H1 (cell line): Measurements from ENCODE around the gene VCX3A. TPM values are rescaled to one million over a fixed set of nuclear protein-coding genes. Genes with fewer than 3 reads are reported as not detected.

Source experiments
- CTCF ChIA-PET: fragments of 300-600 bp; sonication (Branson Sonifier 250); formaldehyde crosslinking; loops from one replicate; lab custom pipeline; 2021; ENCODE audit not compliant: partially characterized antibody; lab: Charles Lee
- POLR2A ChIA-PET: fragments of 300-600 bp; sonication (Branson Sonifier 250); formaldehyde crosslinking; loops from one replicate; lab custom pipeline; 2021; ENCODE audit warnings: inconsistent platforms; ENCODE audit not compliant: partially characterized antibody; lab: Charles Lee
- DNase-seq, 2 experiments: peaks; one replicate each; pipeline versions ENCODE4 v3.0.0 to v3.0.0-alpha.2; 2010 to 2022; ENCODE audit warnings: low spot score in 2 of 2, low read depth in 1 of 2, mixed read lengths in 1 of 2
- FAIRE-seq: peaks from 2 replicates; lab custom pipeline; 2011; peaks lifted over from hg19 to GRCh38; lab: Jason Lieb, UNC
- H2AFZ ChIP-seq: 2 replicates; pipeline ENCODE4 v1.8.1; 2012; ENCODE audit warnings: low read length, inconsistent platforms
- H2AK5ac ChIP-seq: 2 replicates; pipeline ENCODE4 v1.6.1; 2013; ENCODE audit warnings: low read depth, low read length
- H2BK120ac ChIP-seq: replicated peaks from 2 replicates; pipeline ENCODE3; 2013; ENCODE audit warnings: low read depth, low read length, inconsistent platforms
- H2BK12ac ChIP-seq: 2 replicates; pipeline ENCODE4 v1.6.1; 2013; ENCODE audit warnings: low read depth, low read length
- H2BK15ac ChIP-seq: 2 replicates; pipeline ENCODE4 v1.6.1; 2013; ENCODE audit warnings: low read length
- H2BK20ac ChIP-seq: 2 replicates; pipeline ENCODE4 v1.6.1; 2013; ENCODE audit warnings: low read length
- H2BK5ac ChIP-seq: 2 replicates; pipeline ENCODE4 v1.6.1; 2013; ENCODE audit warnings: low read depth, low read length
- H3K14ac ChIP-seq: 2 replicates; pipeline ENCODE4 v1.6.1; 2013; ENCODE audit warnings: inconsistent platforms; ENCODE audit not compliant: insufficient read length
- H3K18ac ChIP-seq: 2 replicates; pipeline ENCODE4 v1.6.1; 2013; ENCODE audit warnings: low read length; ENCODE audit errors: extremely low read depth
- H3K23ac ChIP-seq: 2 replicates; pipeline ENCODE4 v1.6.1; 2013; ENCODE audit warnings: inconsistent platforms; ENCODE audit not compliant: insufficient read length
- H3K23me2 ChIP-seq: 2 replicates; pipeline ENCODE4 v1.6.1; 2013; ENCODE audit warnings: low read depth, low read length
- H3K27ac ChIP-seq: 2 replicates; pipeline ENCODE4 v1.6.1; 2011; ENCODE audit warnings: low read depth, low read length, inconsistent platforms
- H3K27me3 ChIP-seq, 4 experiments: replicated peaks in 1 of 4; 1 replicate in 1 of 4; 2 replicates in 3 of 4; pipeline versions ENCODE4 v1.6.1 to v1.8.1; 2011 to 2013; ENCODE audit warnings: low read length in 3 of 4, mild to moderate bottlenecking in 3 of 4, inconsistent platforms in 2 of 4, mixed read lengths in 2 of 4, moderate library complexity in 1 of 4; ENCODE audit not compliant: control insufficient read depth in 3 of 4, insufficient read depth in 3 of 4; ENCODE audit errors: extremely low read depth in 1 of 4
- H3K36me3 ChIP-seq, 4 experiments: 2 replicates each; pipeline versions ENCODE4 v1.6.1 to v1.8.1; 2011 to 2013; ENCODE audit warnings: mild to moderate bottlenecking in 4 of 4, low read length in 3 of 4, moderate library complexity in 2 of 4, control low read depth in 1 of 4, inconsistent platforms in 1 of 4; ENCODE audit not compliant: insufficient read depth in 4 of 4, control insufficient read depth in 2 of 4
- H3K4ac ChIP-seq: replicated peaks from 2 replicates; pipeline ENCODE3; 2013; ENCODE audit warnings: low read length, low read depth, mixed read lengths, inconsistent platforms; ENCODE audit not compliant: insufficient read length
- H3K4me1 ChIP-seq, 4 experiments: replicated peaks in 1 of 4; 1 replicate in 1 of 4; 2 replicates in 3 of 4; pipeline versions ENCODE4 v1.6.1 to v1.8.1; 2011 to 2013; ENCODE audit warnings: low read length in 3 of 4, inconsistent platforms in 2 of 4, mixed read lengths in 1 of 4; ENCODE audit not compliant: insufficient read depth in 4 of 4, control insufficient read depth in 3 of 4
- H3K4me2 ChIP-seq, 2 experiments: 2 replicates each; pipeline versions ENCODE4 v1.6.1 to v1.8.1; 2011 to 2013; ENCODE audit warnings: low read depth in 2 of 2, low read length in 2 of 2, control low read depth in 1 of 2, inconsistent platforms in 1 of 2, mild to moderate bottlenecking in 1 of 2; ENCODE audit not compliant: insufficient read depth in 1 of 2
- H3K4me3 ChIP-seq, 4 experiments: fragments of 200-600, 300-600 bp in 1 of 4; sonication (generic), shearing (Covaris generic), sonication (Bioruptor Twin) in 1 of 4; 2 replicates each; pipeline versions ENCODE4 v1.5.1 to v1.8.1; 2011 to 2016; ENCODE audit warnings: low read length in 4 of 4, low read depth in 3 of 4, control low read depth in 2 of 4, inconsistent platforms in 2 of 4, mild to moderate bottlenecking in 2 of 4, mixed read lengths in 1 of 4, moderate library complexity in 1 of 4; ENCODE audit not compliant: insufficient read depth in 2 of 4; ENCODE audit errors: extremely low read depth in 1 of 4
- H3K56ac ChIP-seq: replicated peaks from 2 replicates; pipeline ENCODE3; 2013; ENCODE audit warnings: low read depth, mild to moderate bottlenecking, mixed read lengths, low read length, inconsistent platforms; ENCODE audit not compliant: insufficient read length
- H3K79me1 ChIP-seq: 2 replicates; pipeline ENCODE4 v1.6.1; 2013; ENCODE audit warnings: low read depth, low read length, control low read depth
- H3K79me2 ChIP-seq, 2 experiments: 2 replicates each; pipeline versions ENCODE4 v1.6.1 to v1.8.1; 2012 to 2013; ENCODE audit warnings: low read length in 2 of 2, mild to moderate bottlenecking in 2 of 2, inconsistent platforms in 1 of 2; ENCODE audit not compliant: insufficient read depth in 2 of 2, control insufficient read depth in 1 of 2
- H3K9ac ChIP-seq, 4 experiments: replicated peaks in 1 of 4; 1 replicate in 1 of 4; 2 replicates in 3 of 4; pipeline versions ENCODE4 v1.6.1 to v1.8.1; 2011 to 2013; ENCODE audit warnings: low read depth in 3 of 4, low read length in 3 of 4, control low read depth in 2 of 4, mild to moderate bottlenecking in 2 of 4, moderate library complexity in 2 of 4, inconsistent platforms in 1 of 4; ENCODE audit errors: extremely low read depth in 1 of 4
- H3K9me3 ChIP-seq, 2 experiments: 2 replicates each; pipeline versions ENCODE4 v1.6.1 to v1.8.1; 2012 to 2013; ENCODE audit warnings: mild to moderate bottlenecking in 2 of 2, moderate library complexity in 2 of 2, control low read depth in 1 of 2, inconsistent platforms in 1 of 2, low read depth in 1 of 2, low read length in 1 of 2, mixed read lengths in 1 of 2; ENCODE audit not compliant: insufficient read depth in 2 of 2
- H4K20me1 ChIP-seq, 2 experiments: replicated peaks in 1 of 2; 2 replicates each; pipeline versions ENCODE3 to v1.8.1; 2011 to 2013; ENCODE audit warnings: inconsistent platforms in 2 of 2, low read length in 2 of 2, mild to moderate bottlenecking in 1 of 2; ENCODE audit not compliant: insufficient read depth in 2 of 2, control insufficient read depth in 1 of 2
- H4K5ac ChIP-seq: 2 replicates; pipeline ENCODE4 v1.6.1; 2013; ENCODE audit warnings: low read length, low read depth, mixed read lengths, inconsistent platforms; ENCODE audit not compliant: insufficient read length
- H4K8ac ChIP-seq: 2 replicates; pipeline ENCODE4 v1.8.0; 2013; ENCODE audit warnings: mild to moderate bottlenecking, moderate library complexity, low read length, inconsistent platforms; ENCODE audit not compliant: insufficient read depth; ENCODE audit errors: extremely low read depth
- H4K91ac ChIP-seq: replicated peaks from 2 replicates; pipeline ENCODE3; 2013; ENCODE audit warnings: low read length, mixed read lengths, inconsistent platforms; ENCODE audit not compliant: insufficient read length
- CHD2 ChIP-seq: IDR thresholded peaks from 2 replicates; pipeline ENCODE4 v1.6.1; 2012; ENCODE audit warnings: low read length, improper control_type of control experiment
- CREB1 ChIP-seq: IDR thresholded peaks from 2 replicates; pipeline ENCODE4 v1.6.1; 2012; ENCODE audit warnings: inconsistent platforms
- CTBP2 ChIP-seq: IDR thresholded peaks from 2 replicates; pipeline ENCODE4 v1.7.0; 2011; ENCODE audit warnings: borderline replicate concordance, mild to moderate bottlenecking, moderate library complexity, mixed read lengths, low read length; ENCODE audit not compliant: insufficient read depth, insufficient read length
- EP300 ChIP-seq, 2 experiments: IDR thresholded peaks; 1 replicate in 1 of 2; 2 replicates in 1 of 2; pipeline ENCODE4 v1.6.1; 2011 to 2012; ENCODE audit warnings: low read depth in 2 of 2, low read length in 2 of 2, mild to moderate bottlenecking in 2 of 2, borderline replicate concordance in 1 of 2, inconsistent platforms in 1 of 2, moderate library complexity in 1 of 2
- EZH2 ChIP-seq: fragments of 200-600 bp; sonication (generic); IDR thresholded peaks from 2 replicates; pipeline ENCODE4 v1.7.1; 2012; ENCODE audit warnings: low read depth, mild to moderate bottlenecking, moderate library complexity, low read length, inconsistent platforms; ENCODE audit not compliant: severe bottlenecking
- HDAC2 ChIP-seq, 2 experiments: fragments of 300-600 bp in 1 of 2; sonication (generic) in 1 of 2; IDR thresholded peaks; 2 replicates each; pipeline ENCODE4 v1.6.1; 2011 to 2012; ENCODE audit warnings: low read depth in 2 of 2, low read length in 2 of 2, mild to moderate bottlenecking in 2 of 2, moderate library complexity in 2 of 2, borderline replicate concordance in 1 of 2, inconsistent platforms in 1 of 2
- HDAC6 ChIP-seq: IDR thresholded peaks from one replicate; pipeline ENCODE4 v1.7.1; 2012; ENCODE audit warnings: low read depth, mild to moderate bottlenecking, inconsistent platforms, low read length, moderate library complexity
- NANOG ChIP-seq: IDR thresholded peaks from 2 replicates; pipeline ENCODE4 v1.6.1; 2011; ENCODE audit warnings: low read length, low read depth, mild to moderate bottlenecking, inconsistent platforms; ENCODE audit not compliant: insufficient read depth, poor library complexity, severe bottlenecking
- RAD21 ChIP-seq, 2 experiments: IDR thresholded peaks in 1 of 2; conservative IDR thresholded peaks in 1 of 2; 2 replicates each; pipeline ENCODE4 v1.6.1; 2011; ENCODE audit warnings: low read depth in 2 of 2, low read length in 2 of 2, improper control_type of control experiment in 1 of 2, inconsistent platforms in 1 of 2, mild to moderate bottlenecking in 1 of 2, moderate library complexity in 1 of 2
- SAP30 ChIP-seq: fragments of 300-600 bp; sonication (generic); IDR thresholded peaks from 2 replicates; pipeline ENCODE4 v1.7.1; 2012; ENCODE audit warnings: low read length, moderate library complexity, mild to moderate bottlenecking, inconsistent platforms; ENCODE audit not compliant: insufficient read depth, insufficient replicate concordance
- SIN3A ChIP-seq, 2 experiments: IDR thresholded peaks in 1 of 2; conservative IDR thresholded peaks in 1 of 2; 2 replicates each; pipeline ENCODE4 v1.6.1; 2011 to 2012; ENCODE audit warnings: low read length in 2 of 2, improper control_type of control experiment in 1 of 2, low read depth in 1 of 2, mild to moderate bottlenecking in 1 of 2
- SIRT6 ChIP-seq: IDR thresholded peaks from one replicate; pipeline ENCODE4 v1.7.1; 2012; ENCODE audit warnings: low read length, inconsistent platforms
- SP4 ChIP-seq: IDR thresholded peaks from 2 replicates; pipeline ENCODE4 v1.6.1; 2012; ENCODE audit warnings: low read length, inconsistent platforms
- TEAD4 ChIP-seq: IDR thresholded peaks from 2 replicates; pipeline ENCODE4 v1.6.1; 2012; ENCODE audit warnings: low read depth, low read length, inconsistent platforms, mixed read lengths
- WGBS, 2 experiments: shearing (Covaris generic) in 1 of 2; methylation state at CpG; one replicate each; pipeline versions ENCODE4 v1.1.6 to v1.1.7; 2013 to 2015; ENCODE audit warnings: low lambda C conversion rate in 2 of 2, mixed read lengths in 2 of 2, inconsistent platforms in 1 of 2, low coverage in 1 of 2, missing lambda C conversion rate in 1 of 2; ENCODE audit not compliant: insufficient replicate concordance in 2 of 2, insufficient coverage in 1 of 2, insufficient read length in 1 of 2; ENCODE audit errors: extremely low coverage in 1 of 2, missing lambda C conversion rate in 1 of 2; 5-methylcytosine and 5-hydroxymethylcytosine counted together
- polyA plus RNA-seq, 7 experiments: library from polyadenylated mRNA; depleted of rRNA in 3 of 7; stranded (reverse) in 5 of 7; unstranded in 2 of 7; fragments of >200 nt in 5 of 7; fragments of 200-250 nt in 2 of 7; gene quantifications; 1 replicate in 5 of 7; 2 replicates in 1 of 7; 4 replicates in 1 of 7; pipeline versions ENCODE4 v1.2.1 to v1.2.3, GENCODE V29; 2011 to 2013; ENCODE audit warnings: missing spikeins in 2 of 7, mixed read lengths in 2 of 7
- total RNA-seq: library from RNA; stranded (reverse); fragmentation: NEBNext Ultra II Directional; extraction: Animal tissue kit (Norgen Biotek cat#: 25700); gene quantifications from 2 replicates; pipeline ENCODE4 v1.2.1, GENCODE V29; 2021

The VCX3A gene
- total and polyA plus RNA-seq, 2 of the 8 experiments (the other 6 are each of a cell fraction or from before 2014, with no cell fraction given) = 0.38 to 0.63 TPM

DNA sequence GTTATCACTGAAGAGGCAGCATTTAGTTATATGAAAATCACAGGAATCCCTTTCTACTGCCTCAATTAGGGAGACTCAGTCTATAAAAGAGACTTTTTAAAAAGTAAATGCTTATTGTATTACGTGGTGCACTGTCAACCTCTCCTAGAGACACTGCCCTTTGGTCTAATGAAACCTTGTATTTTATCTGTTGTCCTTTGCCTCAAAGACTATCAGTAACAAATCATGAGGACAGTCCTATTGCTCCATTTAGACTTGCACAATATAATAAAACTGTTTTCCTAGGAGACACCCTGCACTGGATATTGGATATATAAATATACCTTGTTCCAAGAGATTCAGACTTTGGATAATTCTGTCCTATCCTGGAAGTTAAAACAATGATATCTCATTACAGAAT, 34.2 kb downstream of the VCX3A start:
- ChIA-PET POLR2A (no interaction called here), CTCF (no interaction called here)
- H3K27ac ChIP-seq = no peak overlapping the region
- no peak overlapping the region for H2BK5ac ChIP-seq
- no peaks in the 10 kb centered on the region for H3K79me2 ChIP-seq
- H4K20me1 ChIP-seq = no peaks in the 10 kb centered on the region
- no peaks in the 10 kb centered on the region for H3K9me3 ChIP-seq
- no peak overlapping the region for H2AK5ac ChIP-seq
- H3K23ac ChIP-seq = no peak overlapping the region
- no peaks in the 10 kb centered on the region for H3K4me1 ChIP-seq
- H3K36me3 ChIP-seq = no peaks in the 10 kb centered on the region
- no peak overlapping the region for H3K4me3 ChIP-seq
- H2AFZ ChIP-seq = no peak overlapping the region
- H3K27me3 ChIP-seq = no peaks in the 10 kb centered on the region
- H4K91ac ChIP-seq = no peak overlapping the region
- H4K5ac ChIP-seq = no peak overlapping the region
- no peaks in the 10 kb centered on the region for H3K79me1 ChIP-seq
- no peak overlapping the region for H4K8ac ChIP-seq
- no peak overlapping the region for H2BK15ac ChIP-seq
- H3K23me2 ChIP-seq = no peaks in the 10 kb centered on the region
- no peak overlapping the region for H3K14ac ChIP-seq
- H3K4ac ChIP-seq = no peak overlapping the region
- H2BK120ac ChIP-seq = no peak overlapping the region
- 100% methylated on average over 1 of the region's 1 CpG; no CpG with 5 or more reads in 1 of the 2 experiments for WGBS, 2 experiments
- FAIRE-seq (no peak), DNase-seq (no peak)
- H2BK12ac ChIP-seq = no peak overlapping the region
- no peak overlapping the region for H3K9ac ChIP-seq
- H3K4me2 ChIP-seq = no peak overlapping the region
- H3K18ac ChIP-seq = no peak overlapping the region
- no peak overlapping the region for H2BK20ac ChIP-seq
- H3K56ac ChIP-seq = no peak overlapping the region
- TF ChIP-seq NANOG = no peak
- TF ChIP-seq CTBP2 = no peak
- TF ChIP-seq RAD21 (IDR thresholded peaks at IDR 0.05 in 1 of 2, conservative IDR thresholded peaks at IDR 0.05 in 1 of 2; ENCODE audit: low read depth in 2 of 2, low read length in 2 of 2) = no peak
- no peak for TF ChIP-seq SIN3A (conservative IDR thresholded peaks at IDR 0.05 in 1 of 2, IDR thresholded peaks at IDR 0.05 in 1 of 2; ENCODE audit: low read depth in 1 of 2, low read length in 2 of 2)
- TF ChIP-seq EZH2 = no peak
- no peak for TF ChIP-seq SIRT6
- no peak for TF ChIP-seq HDAC2 (IDR thresholded peaks at IDR 0.05; ENCODE audit: borderline replicate concordance in 1 of 2, low read depth in 2 of 2, low read length in 2 of 2)
- TF ChIP-seq CREB1 = no peak
- no peak for TF ChIP-seq TEAD4
- no peak for TF ChIP-seq HDAC6
- TF ChIP-seq SP4 = no peak
- no peak for TF ChIP-seq CHD2
- no peak for TF ChIP-seq EP300 (IDR thresholded peaks at IDR 0.05; ENCODE audit: borderline replicate concordance in 1 of 2, low read depth in 2 of 2, low read length in 2 of 2)
- TF ChIP-seq SAP30 = no peak
